Neural crest cell (in vitro differentiated cells): ENCODE measurements around the gene AP5Z1. TPM values are rescaled to one million over a fixed set of nuclear protein-coding genes. Genes with fewer than 3 reads are reported as not detected.

Source experiments
- DNase-seq: peaks from one replicate; pipeline ENCODE4 v3.0.0; 2021; ENCODE audit warnings: low read depth, mixed read lengths, low spot score
- H3K27ac Mint-ChIP-seq: one replicate; pipeline ENCODE4 v1.8.0; 2021; ENCODE audit warnings: mild to moderate bottlenecking, mixed read lengths; ENCODE audit not compliant: unreplicated experiment
- H3K27me3 Mint-ChIP-seq: 2 replicates; pipeline ENCODE4 v1.8.0; 2021; ENCODE audit warnings: low read depth, mild to moderate bottlenecking, mixed read lengths
- H3K36me3 Mint-ChIP-seq: 2 replicates; pipeline ENCODE4 v1.8.0; 2021; ENCODE audit warnings: low read depth, mild to moderate bottlenecking, mixed read lengths
- H3K4me1 Mint-ChIP-seq: 2 replicates; pipeline ENCODE4 v1.8.0; 2021; ENCODE audit warnings: mixed read lengths
- H3K4me3 Mint-ChIP-seq: one replicate; pipeline ENCODE4 v1.8.0; 2021; ENCODE audit warnings: mild to moderate bottlenecking, mixed read lengths
- H3K9me3 Mint-ChIP-seq: 2 replicates; pipeline ENCODE4 v1.8.0; 2021; ENCODE audit warnings: mixed read lengths
- CTCF ChIP-seq: fragments of 200-600 bp; sonication (generic); conservative IDR thresholded peaks from 2 replicates; pipeline ENCODE4 v1.5.0; 2021; ENCODE audit warnings: antibody characterized with exemption, mild to moderate bottlenecking
- microRNA-seq: library from miRNA; unstranded; fragments of <30 nt; microRNA quantifications from one replicate; pipeline ENCODE4, GENCODE V29; 2020
- total RNA-seq: library from RNA; stranded (reverse); gene quantifications from 2 replicates; pipeline ENCODE4 v1.2.1, GENCODE V29; 2021

Gene AP5Z1
- total RNA-seq, 1 donor from 2014 or later, result 37.6 TPM

DNA sequence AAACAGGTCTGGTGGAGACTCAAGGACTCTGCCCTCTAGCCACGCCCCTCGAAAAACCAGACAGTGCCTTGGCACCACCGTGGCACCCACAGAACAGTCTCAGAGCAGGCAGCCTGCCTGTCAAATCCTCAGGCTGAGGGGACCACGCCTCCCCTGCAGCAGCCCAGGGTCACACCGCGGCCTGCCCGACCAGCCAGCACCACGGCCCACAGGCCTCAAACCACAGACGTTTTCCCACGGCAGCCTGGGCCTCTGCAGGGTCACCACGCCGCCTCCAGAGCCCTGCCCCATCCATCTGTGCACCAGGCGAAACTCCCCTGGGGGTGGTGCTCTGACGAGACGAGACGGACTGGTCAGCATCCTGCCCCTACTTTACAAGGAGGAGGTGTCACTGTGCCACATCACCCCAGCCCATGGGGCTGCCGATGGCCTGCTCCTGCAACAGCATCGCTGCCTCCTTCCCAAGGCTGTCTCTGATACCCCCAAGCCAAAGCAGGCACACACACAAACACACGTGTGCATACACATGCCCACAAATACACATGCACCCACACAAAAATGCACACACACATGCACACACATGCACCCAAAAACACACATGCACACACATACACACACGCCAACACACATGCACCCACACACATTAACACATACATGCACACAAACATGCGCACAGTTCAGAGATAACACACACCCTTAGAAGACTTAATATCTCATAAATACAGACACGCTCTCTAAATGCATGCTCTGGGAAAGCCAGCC, 61.8 kb downstream of the AP5Z1 start:
- no peaks in the 10 kb centered on the region for H3K27me3 Mint-ChIP-seq
- H3K4me1 Mint-ChIP-seq, result peaks cover 6% of the 10 kb centered on the region
- no peak overlapping the region for H3K4me3 Mint-ChIP-seq
- H3K36me3 Mint-ChIP-seq, result no peaks in the 10 kb centered on the region
- H3K27ac Mint-ChIP-seq, result peak overlapping the region; percentile 10
- no peak for DNase-seq
- no peak for TF ChIP-seq CTCF
- no peaks in the 10 kb centered on the region for H3K9me3 Mint-ChIP-seq

- no peak for DNase-seq
- Mint-ChIP-seq H3K27ac (peak overlapping the region; percentile 10), H3K27me3 (no peaks in the 10 kb centered on the region), H3K36me3 (no peaks in the 10 kb centered on the region), H3K4me1 (peaks cover 6% of the 10 kb centered on the region), H3K4me3 (no peak overlapping the region), H3K9me3 (no peaks in the 10 kb centered on the region)
- TF ChIP-seq CTCF, result no peak
Observed at GRCh38 chr7:4837803-4838625, 62.6 kb downstream of the AP5Z1 start.

DNA sequence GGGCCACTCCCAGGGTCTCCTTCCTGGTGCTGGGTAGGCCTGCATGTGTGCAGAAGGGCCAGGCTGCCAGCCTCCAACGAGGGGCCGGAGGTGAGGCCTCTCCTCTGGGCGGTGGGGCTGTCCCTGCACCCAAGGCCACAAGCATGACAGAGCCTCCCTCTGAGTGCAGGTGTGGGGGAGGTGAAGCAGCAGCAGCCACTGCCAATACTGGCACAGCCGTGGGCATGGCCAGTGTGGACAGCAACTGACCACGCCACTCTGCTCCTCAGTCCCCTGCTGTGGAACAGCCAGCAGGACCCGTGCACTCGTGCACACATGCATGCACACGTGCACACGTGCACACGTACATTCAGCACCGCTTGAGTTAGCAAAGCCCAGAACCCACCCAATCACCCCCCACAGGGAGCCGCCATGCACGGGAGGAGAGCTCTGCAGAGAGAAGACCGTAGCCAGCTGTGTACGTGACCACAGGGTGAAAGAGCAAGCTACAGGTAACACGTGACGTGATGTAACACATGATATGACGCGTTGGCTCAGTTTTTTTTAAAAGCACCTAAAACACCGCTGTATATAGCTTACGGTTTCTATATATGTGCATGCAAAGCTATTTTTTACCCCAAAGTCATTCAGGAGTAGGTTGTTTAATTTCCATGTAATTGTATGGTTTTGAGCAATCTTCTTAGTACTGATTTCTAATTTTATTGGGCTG, 63.4 kb downstream of the AP5Z1 start:
- H3K4me3 Mint-ChIP-seq, result no peak overlapping the region
- H3K4me1 Mint-ChIP-seq, result peaks cover 6% of the 10 kb centered on the region
- TF ChIP-seq CTCF, result no peak
- DNase-seq, result no peak
- no peaks in the 10 kb centered on the region for H3K36me3 Mint-ChIP-seq
- H3K27ac Mint-ChIP-seq, result no peak overlapping the region
- no peaks in the 10 kb centered on the region for H3K9me3 Mint-ChIP-seq
- H3K27me3 Mint-ChIP-seq, result no peaks in the 10 kb centered on the region

- Mint-ChIP-seq H3K27ac (no peak overlapping the region), H3K36me3 (no peaks in the 10 kb centered on the region), H3K4me1 (peaks cover 6% of the 10 kb centered on the region), H3K4me3 (no peak overlapping the region), H3K9me3 (no peaks in the 10 kb centered on the region), H3K27me3 (no peaks in the 10 kb centered on the region)
- no peak for DNase-seq
- TF ChIP-seq CTCF, result no peak
Observed at GRCh38 chr7:4840079-4840501, 64.7 kb downstream of the AP5Z1 start.

Small RNAs within 50 kb of the gene (microRNA-seq; reads per million reads assigned to microRNA genes)
- gene MIR4656, result not detected

Other genes with a start within 250 kb of the AP5Z1 start
- 28.1 and 29.1 TPM in 2 replicates for gene FOXK1, start 93.3 kb upstream of the AP5Z1 start, total RNA-seq
- 0.23 and 0.26 TPM in 2 replicates for gene PAPOLB, start 86.4 kb downstream of the AP5Z1 start, total RNA-seq
- 12.2 and 13.8 TPM in 2 replicates for gene RADIL, start 108.1 kb downstream of the AP5Z1 start, total RNA-seq
- gene MMD2, start 183.6 kb downstream of the AP5Z1 start, total RNA-seq, result 0.25 TPM in 1 of 2 replicates, not detected in the other